Nephron progenitor cell (in vitro differentiated cells): ENCODE data around the gene KLHL41.
"Not testable (repeated sequence)": the region's sequence is repeated elsewhere in the genome, so short reads cannot be mapped to it uniquely, and the experiment has no call there.

ENCODE experiments used
- DNase-seq: peaks from one replicate; pipeline ENCODE4 v3.0.0; 2021
- H3K27ac Mint-ChIP-seq: 2 replicates; pipeline ENCODE4 v1.8.0; 2021; ENCODE audit warnings: mild to moderate bottlenecking, moderate library complexity, mixed read lengths
- H3K27me3 Mint-ChIP-seq: 2 replicates; pipeline ENCODE4 v1.8.0; 2021; ENCODE audit warnings: mild to moderate bottlenecking, low read depth, mixed read lengths; ENCODE audit not compliant: poor library complexity
- H3K36me3 Mint-ChIP-seq: 2 replicates; pipeline ENCODE4 v1.8.0; 2021; ENCODE audit warnings: low read depth, mixed read lengths
- H3K4me1 Mint-ChIP-seq: 2 replicates; pipeline ENCODE4 v1.8.0; 2021; ENCODE audit warnings: mixed read lengths
- H3K4me3 Mint-ChIP-seq: 2 replicates; pipeline ENCODE4 v1.8.0; 2021; ENCODE audit warnings: mild to moderate bottlenecking, moderate library complexity, mixed read lengths
- H3K9me3 Mint-ChIP-seq: 2 replicates; pipeline ENCODE4 v1.8.0; 2021; ENCODE audit warnings: mild to moderate bottlenecking, moderate library complexity, mixed read lengths
- CTCF ChIP-seq: fragments of 200-600 bp; sonication (generic); IDR thresholded peaks from 2 replicates; pipeline ENCODE4 v1.5.0; 2021; ENCODE audit warnings: antibody characterized with exemption

KLHL41 gene

GRCh38 chr2:169540146-169540545 lies 30.6 kb downstream of the KLHL41 start:
- TF ChIP-seq CTCF, result no peak
- Mint-ChIP-seq H3K4me1 (no peaks in the 10 kb centered on the region), H3K27me3 (no peaks in the 10 kb centered on the region), H3K4me3 (no peak overlapping the region), H3K36me3 (peaks cover 49% of the 10 kb centered on the region), H3K9me3 (no peaks in the 10 kb centered on the region), H3K27ac (no peak overlapping the region)
- no peak for DNase-seq

- H3K36me3 Mint-ChIP-seq, result peaks cover 49% of the 10 kb centered on the region
- no peaks in the 10 kb centered on the region for H3K4me1 Mint-ChIP-seq
- no peak overlapping the region for H3K4me3 Mint-ChIP-seq
- DNase-seq, result no peak
- H3K9me3 Mint-ChIP-seq, result no peaks in the 10 kb centered on the region
- no peaks in the 10 kb centered on the region for H3K27me3 Mint-ChIP-seq
- no peak overlapping the region for H3K27ac Mint-ChIP-seq
- no peak for TF ChIP-seq CTCF
Observed at GRCh38 chr2:169542433-169542832, 32.9 kb downstream of the KLHL41 start.

GRCh38 chr2:169546756-169547155 lies 37.3 kb downstream of the KLHL41 start:
- DNase-seq, result no peak
- no peak for TF ChIP-seq CTCF
- Mint-ChIP-seq H3K36me3 (peaks cover 57% of the 10 kb centered on the region), H3K27me3 (no peaks in the 10 kb centered on the region), H3K9me3 (no peaks in the 10 kb centered on the region), H3K27ac (no peak overlapping the region), H3K4me1 (no peaks in the 10 kb centered on the region), H3K4me3 (no peak overlapping the region)

GRCh38 chr2:169561364-169561763 lies 51.9 kb downstream of the KLHL41 start:
- no peak for DNase-seq
- Mint-ChIP-seq H3K4me3 (no peak overlapping the region), H3K27ac (no peak overlapping the region), H3K9me3 (peaks cover 18% of the 10 kb centered on the region), H3K27me3 (peaks cover 4% of the 10 kb centered on the region), H3K4me1 (no peaks in the 10 kb centered on the region), H3K36me3 (peaks cover 50% of the 10 kb centered on the region)
- TF ChIP-seq CTCF, result no peak

- not testable (repeated sequence) for DNase-seq, H3K27me3 Mint-ChIP-seq, H3K27ac Mint-ChIP-seq, H3K4me3 Mint-ChIP-seq, H3K4me1 Mint-ChIP-seq
- H3K9me3 Mint-ChIP-seq, result peaks cover 18% of the 10 kb centered on the region
- peaks cover 50% of the 10 kb centered on the region for H3K36me3 Mint-ChIP-seq
Observed at GRCh38 chr2:169562084-169562483, 52.6 kb downstream of the KLHL41 start.

GRCh38 chr2:169562519-169562918 lies 53.0 kb downstream of the KLHL41 start:
- peaks cover 50% of the 10 kb centered on the region for H3K36me3 Mint-ChIP-seq
- DNase-seq, result no peak
- H3K27ac Mint-ChIP-seq, result no peak overlapping the region
- H3K4me1 Mint-ChIP-seq, result no peaks in the 10 kb centered on the region
- peaks cover 4% of the 10 kb centered on the region for H3K27me3 Mint-ChIP-seq
- no peak overlapping the region for H3K4me3 Mint-ChIP-seq
- H3K9me3 Mint-ChIP-seq, result peaks cover 18% of the 10 kb centered on the region
- TF ChIP-seq CTCF, result no peak
